NB4 (cell line): ENCODE measurements around the gene B3GALT5.

Experiments
- POLR2A ChIP-seq: IDR thresholded peaks from 2 replicates; pipeline ENCODE4 v1.6.1; 2011; ENCODE audit warnings: mild to moderate bottlenecking; ENCODE audit not compliant: insufficient read length; ENCODE audit errors: extremely low read depth
- TF ChIP-seq, protein P1 (sequence below): IDR thresholded peaks from one replicate; pipeline ENCODE4 v1.5.1; 2012; ENCODE audit warnings: low read depth, low read length

DNA sequence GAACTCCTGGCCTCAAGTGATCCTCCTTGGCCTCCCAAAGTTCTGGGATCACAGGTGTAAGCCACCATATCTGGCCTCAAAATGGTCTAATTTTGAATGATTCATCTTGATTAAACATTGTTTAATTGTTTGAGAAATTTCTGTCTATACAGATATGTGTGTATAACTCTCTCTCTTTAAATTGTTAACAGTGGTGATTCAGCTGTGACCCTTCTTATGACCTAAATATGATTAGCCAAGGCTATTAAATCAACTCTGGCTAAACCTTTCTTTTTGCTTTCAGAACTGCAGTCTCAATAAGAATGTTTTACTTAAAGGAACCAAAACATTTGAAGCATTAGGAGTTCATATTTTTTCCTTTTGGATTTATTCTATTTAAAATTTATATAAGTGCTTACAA is 19.2 kb upstream of the B3GALT5 start:
- TF ChIP-seq, protein P1, sequence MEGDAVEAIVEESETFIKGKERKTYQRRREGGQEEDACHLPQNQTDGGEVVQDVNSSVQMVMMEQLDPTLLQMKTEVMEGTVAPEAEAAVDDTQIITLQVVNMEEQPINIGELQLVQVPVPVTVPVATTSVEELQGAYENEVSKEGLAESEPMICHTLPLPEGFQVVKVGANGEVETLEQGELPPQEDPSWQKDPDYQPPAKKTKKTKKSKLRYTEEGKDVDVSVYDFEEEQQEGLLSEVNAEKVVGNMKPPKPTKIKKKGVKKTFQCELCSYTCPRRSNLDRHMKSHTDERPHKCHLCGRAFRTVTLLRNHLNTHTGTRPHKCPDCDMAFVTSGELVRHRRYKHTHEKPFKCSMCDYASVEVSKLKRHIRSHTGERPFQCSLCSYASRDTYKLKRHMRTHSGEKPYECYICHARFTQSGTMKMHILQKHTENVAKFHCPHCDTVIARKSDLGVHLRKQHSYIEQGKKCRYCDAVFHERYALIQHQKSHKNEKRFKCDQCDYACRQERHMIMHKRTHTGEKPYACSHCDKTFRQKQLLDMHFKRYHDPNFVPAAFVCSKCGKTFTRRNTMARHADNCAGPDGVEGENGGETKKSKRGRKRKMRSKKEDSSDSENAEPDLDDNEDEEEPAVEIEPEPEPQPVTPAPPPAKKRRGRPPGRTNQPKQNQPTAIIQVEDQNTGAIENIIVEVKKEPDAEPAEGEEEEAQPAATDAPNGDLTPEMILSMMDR: no peak
- TF ChIP-seq POLR2A: no peak
